ENCODE data around the gene TAB2. TPM values are rescaled to one million over a fixed set of nuclear protein-coding genes. Genes with fewer than 3 reads are reported as not detected.

TAB2 gene
- total RNA-seq, 1 experiment from 2014 or later = 56.2 TPM

DNA sequence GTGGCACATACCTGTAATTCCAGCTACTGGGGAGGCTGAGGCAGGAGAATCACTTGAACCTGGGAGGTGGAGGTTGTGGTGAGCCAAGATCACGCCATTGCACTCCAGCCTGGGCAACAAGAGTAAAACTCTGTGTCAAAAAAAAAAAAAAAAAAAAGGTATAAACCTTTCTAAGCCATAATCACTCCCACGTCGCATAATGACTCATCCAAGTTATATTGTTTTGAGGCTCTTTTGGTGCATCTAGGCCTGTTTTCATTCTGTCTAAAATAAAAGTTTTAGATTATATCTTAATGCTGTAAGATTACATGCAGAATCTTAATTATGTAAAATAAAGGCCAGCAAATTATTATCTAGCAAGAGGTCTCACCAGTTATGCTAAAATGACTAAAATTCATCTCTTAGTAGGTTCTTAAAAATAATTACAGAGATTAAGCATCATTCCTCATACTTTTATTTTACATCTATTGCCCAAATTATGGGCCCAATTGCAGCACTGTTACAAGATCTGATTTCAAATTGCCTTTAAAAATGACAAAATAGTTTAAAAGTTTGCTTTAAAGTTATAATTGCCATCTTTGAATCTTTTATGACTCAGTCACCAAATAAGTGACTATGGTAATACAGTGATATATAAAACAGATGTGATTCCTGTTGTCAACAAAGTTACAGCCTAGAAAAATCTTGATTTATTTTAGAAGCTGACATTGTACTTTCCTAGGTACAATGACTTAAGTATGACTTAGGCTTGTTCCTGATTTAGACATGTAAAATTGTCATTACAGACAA, 72.2 kb downstream of the TAB2 start:
- peaks cover 0 to 2% of the 10 kb centered on the region in 2 experiments; a peak in 2 of 5 replicates for H3K9me3 Mint-ChIP-seq
- H3K4me1 Mint-ChIP-seq = no peaks in the 10 kb centered on the region; a peak in 1 of 4 replicates
- Histone ChIP-seq H3K18ac (ENCODE audit: insufficient read length, low read depth, low read length) (no peak overlapping the region), H3K4me1 (ENCODE audit: insufficient read depth, low read length) (no peaks in the 10 kb centered on the region), H3K79me2 (ENCODE audit: insufficient read depth, low read length) (no peaks in the 10 kb centered on the region; the same call in 1 of the 2 replicates), H3K79me1 (ENCODE audit: insufficient read depth, low read depth, low read length, poor library complexity, severe bottlenecking) (peaks cover 3% of the 10 kb centered on the region), H3K4me2 (ENCODE audit: insufficient read depth, insufficient read length, low read length) (no peak overlapping the region), H3K27ac (ENCODE audit: insufficient read length, low read depth, low read length) (no peak overlapping the region), H4K5ac (ENCODE audit: insufficient read length, low read depth, low read length) (no peak overlapping the region), H4K91ac (ENCODE audit: insufficient read length, low read depth, low read length) (no peak overlapping the region), H2BK5ac (ENCODE audit: insufficient read length, low read length) (no peak overlapping the region), H4K20me1 (ENCODE audit: control insufficient read depth, insufficient read depth, insufficient read length) (no peaks in the 10 kb centered on the region), H3K23ac (ENCODE audit: insufficient read length, low read depth, low read length) (no peak overlapping the region), H2BK15ac (ENCODE audit: low read depth, low read length) (no peak overlapping the region), H3K4ac (ENCODE audit: low read depth, low read length) (no peak overlapping the region), H3K23me2 (ENCODE audit: insufficient read length, low read depth, low read length, poor library complexity, severe bottlenecking) (no peaks in the 10 kb centered on the region), H3K27me3 (ENCODE audit: insufficient read depth, low read length) (no peaks in the 10 kb centered on the region), H4K8ac (replicated peaks; ENCODE audit: insufficient read length, low read depth, low read length) (no peak overlapping the region), H2BK120ac (ENCODE audit: low read depth, low read length, poor library complexity, severe bottlenecking) (no peak overlapping the region), H3K14ac (ENCODE audit: insufficient read depth, low read length) (no peak overlapping the region), H3T11ph (ENCODE audit: low read length) (no peak overlapping the region), H2AFZ (ENCODE audit: low read length) (no peak overlapping the region), H2BK20ac (ENCODE audit: low read depth, low read length, poor library complexity, severe bottlenecking) (no peak overlapping the region), H2AK5ac (ENCODE audit: insufficient read length, low read length) (no peak overlapping the region), H3K9me3 (ENCODE audit: control insufficient read depth, low read depth, low read length) (no peaks in the 10 kb centered on the region), H3K9ac (ENCODE audit: extremely low read depth, insufficient read length, low read length) (no peak overlapping the region), H3K56ac (ENCODE audit: insufficient read length, low read depth, low read length) (no peak overlapping the region), H2BK12ac (ENCODE audit: insufficient read length, low read depth, low read length) (no peak overlapping the region)
- no peak overlapping the region for H3K4me3 Mint-ChIP-seq
- no CpG with 5 or more reads among the region's 3 CpGs for WGBS (ENCODE audit: extremely low coverage, insufficient read length, low lambda C conversion rate)
- TF ChIP-seq, protein P1, sequence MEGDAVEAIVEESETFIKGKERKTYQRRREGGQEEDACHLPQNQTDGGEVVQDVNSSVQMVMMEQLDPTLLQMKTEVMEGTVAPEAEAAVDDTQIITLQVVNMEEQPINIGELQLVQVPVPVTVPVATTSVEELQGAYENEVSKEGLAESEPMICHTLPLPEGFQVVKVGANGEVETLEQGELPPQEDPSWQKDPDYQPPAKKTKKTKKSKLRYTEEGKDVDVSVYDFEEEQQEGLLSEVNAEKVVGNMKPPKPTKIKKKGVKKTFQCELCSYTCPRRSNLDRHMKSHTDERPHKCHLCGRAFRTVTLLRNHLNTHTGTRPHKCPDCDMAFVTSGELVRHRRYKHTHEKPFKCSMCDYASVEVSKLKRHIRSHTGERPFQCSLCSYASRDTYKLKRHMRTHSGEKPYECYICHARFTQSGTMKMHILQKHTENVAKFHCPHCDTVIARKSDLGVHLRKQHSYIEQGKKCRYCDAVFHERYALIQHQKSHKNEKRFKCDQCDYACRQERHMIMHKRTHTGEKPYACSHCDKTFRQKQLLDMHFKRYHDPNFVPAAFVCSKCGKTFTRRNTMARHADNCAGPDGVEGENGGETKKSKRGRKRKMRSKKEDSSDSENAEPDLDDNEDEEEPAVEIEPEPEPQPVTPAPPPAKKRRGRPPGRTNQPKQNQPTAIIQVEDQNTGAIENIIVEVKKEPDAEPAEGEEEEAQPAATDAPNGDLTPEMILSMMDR (conservative IDR thresholded peaks at IDR 0.05) = no peak
- DNase-seq = no peak
- no peak overlapping the region for H3K27ac Mint-ChIP-seq
- H3K36me3 Mint-ChIP-seq (ENCODE audit: insufficient read depth in 1 of 3, low read depth in 3 of 3) = peaks cover 6 to 11% (median 8%) of the 10 kb centered on the region in 3 experiments; a peak in 6 of 7 replicates
- H3K27me3 Mint-ChIP-seq (ENCODE audit: low read depth) = no peaks in the 10 kb centered on the region
